Neural cell (in vitro differentiated cells): ENCODE results near the gene VWA5B1. TPM values are rescaled to one million over a fixed set of nuclear protein-coding genes. Genes with fewer than 3 reads are reported as not detected.

Experiments
- H2AFZ ChIP-seq: fragments of 200-600, 300-800 bp; sonication (generic), shearing (Covaris generic); 2 replicates; pipeline ENCODE4 v1.6.0; 2014; ENCODE audit warnings: low read depth, mild to moderate bottlenecking, antibody characterized with exemption, low read length, moderate library complexity
- H3F3A ChIP-seq: fragments of 200-600 bp; shearing (Covaris generic); 2 replicates; pipeline ENCODE4 v1.6.1; 2016; ENCODE audit warnings: mild to moderate bottlenecking, moderate library complexity, mixed read lengths, antibody characterized with exemption, low read length; ENCODE audit not compliant: insufficient read depth, poor library complexity, severe bottlenecking
- H3K27ac ChIP-seq: fragments of 200-600, 300-800 bp; sonication (generic), shearing (Covaris generic); 2 replicates; pipeline ENCODE4 v1.5.1; 2014; ENCODE audit warnings: mild to moderate bottlenecking, low read length, moderate library complexity
- H3K27me3 ChIP-seq: fragments of 300-800, 200-600 bp; sonication (generic), shearing (Covaris generic); 2 replicates; pipeline ENCODE4 v1.6.0; 2014; ENCODE audit warnings: mild to moderate bottlenecking, low read depth, low read length, moderate library complexity; ENCODE audit not compliant: insufficient read depth
- H3K36me3 ChIP-seq: fragments of 300-800, 200-600 bp; sonication (generic), shearing (Covaris generic); 2 replicates; pipeline ENCODE4 v1.5.1; 2014; ENCODE audit warnings: mild to moderate bottlenecking, antibody characterized with exemption, low read length, moderate library complexity; ENCODE audit not compliant: insufficient read depth
- H3K4me2 ChIP-seq: fragments of 300-800, 200-600 bp; sonication (generic), shearing (Covaris generic); 2 replicates; pipeline ENCODE4 v1.6.0; 2014; ENCODE audit warnings: mild to moderate bottlenecking, low read length
- H3K4me3 ChIP-seq: fragments of 300-800, 200-600 bp; sonication (generic), shearing (Covaris generic); 2 replicates; pipeline ENCODE4 v1.5.1; 2014; ENCODE audit warnings: mild to moderate bottlenecking, low read length, moderate library complexity
- H3K79me2 ChIP-seq: fragments of 200-600 bp; shearing (Covaris generic); replicated peaks from 2 replicates; pipeline ENCODE4 v1.6.0; 2014; ENCODE audit warnings: mild to moderate bottlenecking, low read length, moderate library complexity; ENCODE audit not compliant: insufficient read depth
- H3K9ac ChIP-seq: fragments of 300-800, 200-600 bp; sonication (generic), shearing (Covaris generic); 2 replicates; pipeline ENCODE4 v1.6.1; 2016; ENCODE audit warnings: mild to moderate bottlenecking, low read length, mixed read lengths
- H3K9me2 ChIP-seq: fragments of 200-600 bp; shearing (Covaris generic); 2 replicates; pipeline ENCODE4 v1.6.1; 2016; ENCODE audit warnings: mild to moderate bottlenecking, low read length, mixed read lengths; ENCODE audit not compliant: insufficient read depth
- H3K9me3 ChIP-seq: fragments of 200-600, 300-800 bp; sonication (generic), shearing (Covaris generic); 2 replicates; pipeline ENCODE4 v1.6.1; 2016; ENCODE audit warnings: mild to moderate bottlenecking, mixed run types, low read length, moderate library complexity, mixed read lengths
- H4K20me1 ChIP-seq: fragments of 200-600 bp; shearing (Covaris generic); 2 replicates; pipeline ENCODE4 v1.6.1; 2016; ENCODE audit warnings: mild to moderate bottlenecking, mixed run types; ENCODE audit not compliant: insufficient read depth
- CTCF ChIP-seq: fragments of 450-650 bp; IDR thresholded peaks from 2 replicates; pipeline ENCODE4 v1.5.1; 2014; ENCODE audit warnings: antibody characterized with exemption, mild to moderate bottlenecking, moderate library complexity; ENCODE audit not compliant: poor library complexity, severe bottlenecking
- EZH2 ChIP-seq: fragments of 200-600, 300-800 bp; shearing (Covaris generic), sonication (generic); IDR thresholded peaks from 2 replicates; pipeline ENCODE4 v1.6.1; 2014; ENCODE audit warnings: antibody characterized with exemption, low read length, borderline replicate concordance, mild to moderate bottlenecking; ENCODE audit not compliant: insufficient read depth, poor library complexity, severe bottlenecking
- POLR2AphosphoS5 ChIP-seq: IDR thresholded peaks from 2 replicates; pipeline ENCODE4 v1.6.1; 2012
- polyA plus RNA-seq: library from polyadenylated mRNA; depleted of rRNA; stranded (reverse); fragments of >200 nt; gene quantifications from 2 replicates; pipeline ENCODE4 v1.2.3, GENCODE V29; 2014
- TF ChIP-seq, protein P1 (sequence below): IDR thresholded peaks from 2 replicates; pipeline ENCODE4 v1.6.1; 2012; ENCODE audit warnings: borderline replicate concordance

VWA5B1 gene
- polyA plus RNA-seq, 1 donor from 2014 or later = 0.27 TPM

- H3K9me2 ChIP-seq = no peaks in the 10 kb centered on the region
- H3K9ac ChIP-seq = no peak overlapping the region
- no peaks in the 10 kb centered on the region for H3K9me3 ChIP-seq
- no peak overlapping the region for H3K27ac ChIP-seq
- H3K27me3 ChIP-seq = no peaks in the 10 kb centered on the region
- TF ChIP-seq POLR2AphosphoS5 = no peak
- no peak for TF ChIP-seq CTCF
- TF ChIP-seq, protein P1, sequence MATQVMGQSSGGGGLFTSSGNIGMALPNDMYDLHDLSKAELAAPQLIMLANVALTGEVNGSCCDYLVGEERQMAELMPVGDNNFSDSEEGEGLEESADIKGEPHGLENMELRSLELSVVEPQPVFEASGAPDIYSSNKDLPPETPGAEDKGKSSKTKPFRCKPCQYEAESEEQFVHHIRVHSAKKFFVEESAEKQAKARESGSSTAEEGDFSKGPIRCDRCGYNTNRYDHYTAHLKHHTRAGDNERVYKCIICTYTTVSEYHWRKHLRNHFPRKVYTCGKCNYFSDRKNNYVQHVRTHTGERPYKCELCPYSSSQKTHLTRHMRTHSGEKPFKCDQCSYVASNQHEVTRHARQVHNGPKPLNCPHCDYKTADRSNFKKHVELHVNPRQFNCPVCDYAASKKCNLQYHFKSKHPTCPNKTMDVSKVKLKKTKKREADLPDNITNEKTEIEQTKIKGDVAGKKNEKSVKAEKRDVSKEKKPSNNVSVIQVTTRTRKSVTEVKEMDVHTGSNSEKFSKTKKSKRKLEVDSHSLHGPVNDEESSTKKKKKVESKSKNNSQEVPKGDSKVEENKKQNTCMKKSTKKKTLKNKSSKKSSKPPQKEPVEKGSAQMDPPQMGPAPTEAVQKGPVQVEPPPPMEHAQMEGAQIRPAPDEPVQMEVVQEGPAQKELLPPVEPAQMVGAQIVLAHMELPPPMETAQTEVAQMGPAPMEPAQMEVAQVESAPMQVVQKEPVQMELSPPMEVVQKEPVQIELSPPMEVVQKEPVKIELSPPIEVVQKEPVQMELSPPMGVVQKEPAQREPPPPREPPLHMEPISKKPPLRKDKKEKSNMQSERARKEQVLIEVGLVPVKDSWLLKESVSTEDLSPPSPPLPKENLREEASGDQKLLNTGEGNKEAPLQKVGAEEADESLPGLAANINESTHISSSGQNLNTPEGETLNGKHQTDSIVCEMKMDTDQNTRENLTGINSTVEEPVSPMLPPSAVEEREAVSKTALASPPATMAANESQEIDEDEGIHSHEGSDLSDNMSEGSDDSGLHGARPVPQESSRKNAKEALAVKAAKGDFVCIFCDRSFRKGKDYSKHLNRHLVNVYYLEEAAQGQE = no peak
- no peaks in the 10 kb centered on the region for H3F3A ChIP-seq
- H2AFZ ChIP-seq = no peak overlapping the region
- no peaks in the 10 kb centered on the region for H3K79me2 ChIP-seq
- H3K4me2 ChIP-seq = no peak overlapping the region
- H3K4me3 ChIP-seq = no peak overlapping the region
- no peaks in the 10 kb centered on the region for H4K20me1 ChIP-seq
- no peaks in the 10 kb centered on the region for H3K36me3 ChIP-seq
Observed at GRCh38 chr1:20298626-20299025, 8.0 kb downstream of the VWA5B1 start.

DNA sequence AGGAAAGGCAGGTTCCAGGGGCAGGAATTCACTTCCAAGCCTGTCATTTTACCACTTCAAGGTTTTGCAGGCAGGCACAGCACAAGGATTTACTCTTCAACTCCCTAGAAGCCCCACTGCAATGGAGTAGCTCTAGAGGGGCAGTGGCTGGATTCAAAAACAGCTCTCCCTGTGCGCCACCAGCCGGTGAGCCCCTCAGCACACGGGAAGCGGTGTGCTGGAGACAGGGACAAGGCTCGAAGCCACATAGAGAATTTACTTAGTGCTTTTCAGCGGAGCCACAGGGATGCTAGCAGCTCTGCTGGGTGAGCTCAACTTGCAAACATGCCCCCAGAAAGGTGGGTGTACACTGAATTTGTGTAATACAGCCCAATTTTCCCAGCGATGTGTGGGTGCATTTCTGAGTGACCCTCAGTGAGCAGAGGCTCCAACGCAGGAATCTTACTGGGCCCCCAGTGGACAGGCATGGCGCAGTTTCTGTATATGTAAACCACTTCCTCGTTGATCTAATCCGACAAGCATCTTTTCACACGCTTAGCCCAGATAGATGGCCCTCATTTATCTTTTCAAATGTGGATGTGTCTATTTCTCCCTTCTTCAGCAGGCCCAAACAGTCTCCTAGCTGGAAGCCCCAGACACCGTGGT lies 10.9 kb downstream of the VWA5B1 start:
- Histone ChIP-seq H3K27ac (no peak overlapping the region), H4K20me1 (no peaks in the 10 kb centered on the region)
- no peak for TF ChIP-seq EZH2
- TF ChIP-seq, protein P1 = no peak

More for the DNA sequence above, 10.9 kb downstream of the VWA5B1 start:
- no peaks in the 10 kb centered on the region for H3K79me2 ChIP-seq
- H3K9me2 ChIP-seq = no peaks in the 10 kb centered on the region
- H3K9ac ChIP-seq = no peak overlapping the region
- no peaks in the 10 kb centered on the region for H3K36me3 ChIP-seq
- no peaks in the 10 kb centered on the region for H3F3A ChIP-seq
- no peaks in the 10 kb centered on the region for H3K9me3 ChIP-seq
- H3K4me2 ChIP-seq = no peak overlapping the region
- H3K27me3 ChIP-seq = no peaks in the 10 kb centered on the region
- no peak overlapping the region for H3K4me3 ChIP-seq
- H2AFZ ChIP-seq = no peak overlapping the region
